Stimulated activated CD4-positive, alpha-beta T cell treated with anti-CD3 and anti-CD28 coated beads, Interleukin-2, amount 100 ng/mL, for 4 hours (primary cell): ENCODE measurements around the gene HOXA13.

ENCODE experiments used
- DNase-seq: peaks from one replicate; pipeline ENCODE4 v3.0.0-alpha.2; 2020; ENCODE audit warnings: low read depth

The HOXA13 gene

GRCh38 chr7:27192546-27193334 lies 7.2 kb downstream of the HOXA13 start:
- no peak for DNase-seq

- no peak for DNase-seq
These were observed 7.9 kb downstream of the HOXA13 start for GRCh38 chr7:27191833-27192545.

GRCh38 chr7:27191161-27191731 lies 8.6 kb downstream of the HOXA13 start:
- no peak for DNase-seq

GRCh38 chr7:27189997-27190748 lies 9.7 kb downstream of the HOXA13 start:
- DNase-seq: no peak

DNA sequence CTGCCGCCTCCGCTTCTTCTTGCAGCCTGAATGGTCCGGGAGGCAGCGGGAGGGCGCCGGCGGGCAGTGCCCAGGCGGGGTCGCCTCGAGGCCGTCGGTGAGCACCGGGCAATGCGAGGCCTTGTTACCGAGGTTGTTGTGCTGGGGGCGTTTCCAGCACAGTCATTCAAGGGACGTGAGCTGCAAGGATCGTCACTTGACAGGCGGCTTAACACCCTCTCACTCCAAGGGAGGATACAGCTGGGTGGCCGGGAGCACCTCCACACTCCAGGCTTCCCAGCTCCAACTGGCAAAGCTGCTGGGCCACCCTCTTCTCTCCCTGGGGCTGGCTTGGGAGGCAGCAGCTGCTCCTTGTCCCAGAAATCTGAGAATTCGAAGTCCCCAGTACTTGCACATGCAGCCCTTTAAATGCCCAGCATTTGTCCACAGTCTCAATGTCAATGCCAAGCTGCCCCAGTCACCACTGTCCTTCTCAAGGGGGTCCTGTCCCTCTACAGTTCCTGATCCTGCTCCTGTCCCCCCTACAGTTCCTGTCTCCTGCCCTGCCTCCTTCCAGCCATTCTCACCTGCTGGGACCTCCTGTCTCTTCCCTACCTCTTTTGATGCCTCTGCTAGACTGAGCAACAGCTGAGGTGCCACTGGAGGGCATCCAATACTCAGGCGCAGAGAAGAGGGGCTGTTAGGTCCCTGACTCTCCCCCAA lies 10.4 kb downstream of the HOXA13 start:
- no peak for DNase-seq

- DNase-seq: no peak
These were observed 11.3 kb downstream of the HOXA13 start for GRCh38 chr7:27188386-27189294.

DNA sequence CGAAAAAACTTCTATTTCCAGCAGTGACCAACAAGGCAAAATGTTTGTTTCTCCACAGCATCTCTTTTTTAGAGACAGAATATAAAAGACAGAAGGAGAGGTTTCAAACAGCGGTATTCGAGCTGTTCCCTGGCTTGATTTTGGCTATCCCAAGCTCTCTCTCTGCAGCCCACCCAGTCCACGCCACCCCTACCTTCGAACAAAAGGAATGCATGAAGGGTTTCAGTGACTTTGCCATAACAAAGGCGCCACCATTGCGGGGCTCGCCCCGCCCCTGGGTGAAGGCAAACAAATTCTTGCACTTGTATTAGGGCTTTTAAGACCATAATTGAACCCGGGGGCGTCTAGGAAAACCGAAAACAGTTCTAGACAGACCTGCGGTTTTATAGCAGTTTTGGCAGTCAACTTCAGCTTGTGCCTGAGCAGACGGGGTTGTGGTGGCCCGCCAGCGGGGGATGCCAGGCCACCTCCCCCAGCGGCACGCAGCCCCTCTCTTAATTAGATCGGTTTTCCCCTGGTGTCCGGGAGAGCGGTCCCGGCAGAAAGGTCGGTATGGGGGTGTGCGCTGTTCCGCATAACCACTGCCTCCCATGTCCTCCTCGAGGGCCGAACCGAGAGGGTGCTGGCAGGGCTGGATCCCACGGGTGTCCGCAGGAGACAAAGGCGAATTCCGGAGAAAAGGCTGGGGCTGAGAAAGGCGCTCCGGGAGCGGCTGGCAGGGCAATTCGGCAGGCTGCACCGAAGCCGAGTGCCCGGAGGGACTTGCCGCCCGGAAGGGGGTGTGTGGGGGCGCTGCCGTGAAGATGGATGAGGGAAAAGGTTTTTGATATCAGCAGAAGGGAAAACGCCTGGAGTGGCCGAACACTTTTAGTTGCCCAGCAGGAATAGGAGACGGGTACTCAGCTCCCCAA lies 12.2 kb downstream of the HOXA13 start:
- DNase-seq: no peak

DNA sequence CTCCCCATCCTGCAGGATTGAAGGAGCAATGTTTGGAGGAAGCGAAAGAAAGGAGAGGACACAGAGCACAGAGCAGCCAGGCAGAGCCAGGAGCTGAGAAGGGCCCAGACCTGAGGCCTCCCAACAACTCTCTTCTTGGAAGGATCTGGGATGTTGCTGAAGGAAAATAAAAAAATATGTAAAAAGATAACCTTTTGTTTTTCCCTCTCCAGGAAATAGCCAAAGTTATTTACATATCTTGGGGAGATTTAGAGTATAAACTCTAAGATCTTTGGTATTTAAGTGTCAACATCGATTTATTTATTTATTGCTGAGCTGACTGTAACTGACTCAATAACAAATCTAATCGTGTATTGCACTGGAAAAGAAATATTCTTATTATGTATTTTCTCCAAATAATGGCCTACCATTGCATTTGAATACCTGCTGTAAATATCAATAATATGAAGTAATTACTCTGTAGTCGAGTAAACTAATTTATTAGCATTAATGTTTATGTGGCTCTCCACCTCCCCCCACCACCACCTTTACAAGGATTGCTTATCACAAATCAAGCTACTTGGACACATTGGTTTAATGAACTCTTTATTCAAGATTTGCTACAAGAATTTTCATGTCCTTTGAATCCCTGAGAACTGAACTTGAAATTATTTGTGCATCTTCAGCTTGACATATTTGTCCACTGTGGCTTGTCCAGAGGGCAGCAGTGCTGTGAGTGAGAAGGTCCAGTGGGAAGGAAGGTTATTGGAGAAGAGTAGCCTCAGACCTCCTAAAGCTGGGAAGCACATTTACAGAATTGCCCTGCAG lies 13.0 kb downstream of the HOXA13 start:
- DNase-seq: no peak

GRCh38 chr7:27185854-27186667 lies 13.8 kb downstream of the HOXA13 start:
- DNase-seq: no peak

GRCh38 chr7:27185013-27185853 lies 14.7 kb downstream of the HOXA13 start, which contains the start of gene HOXA11:
HOXA11 (minus strand) TSS chr7:27185232; CDS start chr7:27185144, 88 bp downstream.
- DNase-seq: no peak

DNA sequence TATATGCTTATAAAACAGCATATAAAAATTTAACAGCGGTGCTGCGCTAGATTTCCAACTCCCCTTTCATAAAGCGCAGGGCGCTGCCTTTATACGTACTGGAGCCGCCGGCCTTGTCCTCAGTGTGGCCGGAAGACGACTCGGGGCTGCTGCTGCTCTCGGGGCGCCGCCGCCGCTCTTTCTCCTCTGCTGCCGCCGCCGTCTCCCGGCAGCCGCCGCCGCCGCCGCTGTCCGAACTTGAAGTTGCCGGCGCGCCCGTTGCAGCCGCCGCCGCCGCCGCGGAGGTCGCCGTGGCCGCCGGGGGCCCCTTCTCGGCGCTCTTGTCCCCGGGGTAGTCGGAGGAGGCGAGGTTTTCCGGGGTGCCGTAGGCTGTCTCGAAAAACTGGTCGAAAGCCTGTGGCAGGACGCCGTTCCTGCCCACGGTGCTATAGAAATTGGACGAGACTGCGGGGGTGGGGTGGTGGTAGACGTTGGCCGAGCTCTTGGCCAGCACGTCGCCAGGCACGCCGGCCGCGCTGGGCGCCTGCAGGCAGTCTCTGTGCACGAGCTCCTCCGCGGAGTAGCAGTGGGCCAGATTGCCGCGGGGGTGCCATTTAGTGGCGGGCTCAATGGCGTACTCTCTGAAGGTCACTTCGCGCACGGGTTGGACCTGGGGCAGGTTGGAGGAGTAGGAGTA lies 15.4 kb downstream of the HOXA13 start:
- no peak for DNase-seq

DNA sequence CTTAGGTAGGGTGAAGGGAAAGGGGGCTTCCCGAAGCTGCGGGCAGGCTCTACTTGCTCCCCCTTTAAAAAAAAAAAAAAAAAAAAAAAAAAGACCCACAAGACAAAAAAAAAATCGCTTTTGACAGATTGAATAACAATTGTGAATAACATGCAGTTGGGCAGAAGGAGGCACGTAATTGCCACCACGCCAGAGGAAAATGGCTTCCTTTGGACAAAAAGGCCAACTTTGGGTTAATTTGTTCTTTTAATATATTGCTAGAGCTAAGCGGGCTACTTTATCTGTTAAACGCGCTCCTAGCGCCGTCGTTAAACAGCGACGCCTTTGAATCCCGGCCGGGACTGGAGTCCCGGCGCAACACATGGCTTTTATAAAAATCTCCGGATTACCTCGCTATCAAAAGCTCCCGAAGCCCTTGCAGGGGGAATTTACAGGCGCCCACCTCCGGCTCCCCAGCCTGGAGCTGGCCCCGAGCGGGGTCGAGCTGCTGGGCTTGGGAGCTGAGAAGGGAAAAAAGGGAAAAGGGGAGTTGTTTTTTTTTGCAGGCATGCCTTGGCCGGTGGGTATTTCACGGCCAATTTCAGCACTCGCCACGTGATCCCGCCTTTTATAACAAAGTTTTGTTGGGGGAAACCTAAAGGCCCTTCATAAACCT lies 16.1 kb downstream of the HOXA13 start:
- DNase-seq: no peak

DNA sequence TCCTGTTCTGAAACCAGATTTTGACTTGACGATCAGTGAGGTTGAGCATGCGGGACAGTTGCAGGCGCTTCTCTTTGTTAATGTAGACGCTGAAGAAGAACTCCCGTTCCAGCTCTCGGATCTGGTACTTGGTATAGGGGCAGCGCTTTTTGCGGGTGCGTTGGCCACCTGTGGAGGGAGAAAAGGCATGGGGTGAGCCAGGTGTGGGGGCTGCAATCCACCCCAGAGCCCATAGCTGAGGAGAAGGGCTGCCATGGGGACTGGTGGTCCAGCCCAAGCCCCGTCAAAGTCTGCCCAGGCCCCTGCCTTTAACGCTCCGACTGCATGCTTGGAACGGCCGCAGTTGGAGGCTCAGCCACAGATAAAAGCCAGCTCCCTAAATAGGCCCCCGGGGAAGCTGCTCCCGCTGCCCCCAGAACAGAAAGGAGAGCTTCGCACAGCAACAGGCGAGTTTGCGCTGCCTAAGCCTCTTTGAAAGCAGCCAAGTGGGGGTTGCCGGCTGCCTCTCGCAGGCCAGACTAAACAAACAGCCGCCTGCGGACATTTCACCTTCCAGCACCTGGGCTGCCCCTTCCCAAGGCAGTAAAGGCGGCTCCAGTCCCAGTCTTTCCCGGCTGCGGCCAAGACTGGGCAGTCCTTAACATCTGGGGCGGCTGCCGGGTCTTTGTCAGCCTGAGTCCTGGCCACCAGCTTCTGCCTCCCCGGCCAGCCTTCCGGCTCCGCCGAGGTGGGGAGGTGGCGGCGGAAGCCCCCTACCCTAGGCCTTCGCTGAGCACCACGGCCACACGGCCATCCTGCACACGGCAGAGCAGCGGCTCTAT lies 16.8 kb downstream of the HOXA13 start:
- no peak for DNase-seq

DNA sequence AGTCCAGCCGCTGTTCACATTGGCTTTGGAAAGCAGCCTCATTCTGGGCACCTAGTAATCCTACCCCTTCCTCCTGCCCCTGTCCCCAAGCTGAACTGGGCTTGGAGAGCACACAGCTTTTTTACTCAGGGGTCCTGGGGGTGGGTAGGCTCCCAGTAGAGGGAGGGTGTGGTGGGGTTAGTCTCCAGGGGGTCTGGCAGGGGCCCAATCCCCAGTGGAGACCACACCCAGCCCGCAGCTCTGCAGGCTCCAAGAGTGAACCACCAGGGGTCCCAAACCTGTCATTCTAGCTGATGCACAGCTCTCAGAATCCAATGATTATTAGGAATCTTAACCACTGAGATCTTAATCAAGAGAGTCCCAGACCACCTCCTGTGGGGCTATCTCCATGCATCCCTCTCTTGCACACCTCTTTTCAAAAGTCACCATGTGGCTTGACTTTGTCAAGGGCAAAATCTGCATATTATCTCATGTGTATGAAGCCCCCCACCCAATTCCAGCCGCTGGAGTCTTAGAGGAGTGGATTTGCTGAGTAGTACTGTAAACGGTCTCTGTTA lies 17.5 kb downstream of the HOXA13 start:
- no peak for DNase-seq
